CD14-positive monocyte (primary cell): ENCODE measurements around the gene DENND6A. TPM values are rescaled to one million over a fixed set of nuclear protein-coding genes. Genes with fewer than 3 reads are reported as not detected.

Experiments
- DNase-seq, 3 donors: peaks; one replicate each; pipeline ENCODE4 v3.0.0-alpha.2; 2011 to 2022
- H2AFZ ChIP-seq: 2 replicates; pipeline ENCODE4 v1.6.0; 2012; ENCODE audit warnings: mild to moderate bottlenecking, low read depth, low read length, inconsistent platforms; ENCODE audit not compliant: insufficient read depth, poor library complexity, severe bottlenecking
- H3K27ac ChIP-seq, 2 donors: 1 replicate in 1 of 2; 2 replicates in 1 of 2; pipeline ENCODE4 v1.5.1; 2012 to 2013; ENCODE audit warnings: low read length in 2 of 2, control low read depth in 1 of 2, inconsistent platforms in 1 of 2, low read depth in 1 of 2, mild to moderate bottlenecking in 1 of 2
- H3K27me3 ChIP-seq, 2 donors: one replicate each; pipeline versions ENCODE4 v1.6.0 to v1.6.1; 2011 to 2013; ENCODE audit warnings: low read length in 2 of 2; ENCODE audit not compliant: control insufficient read depth in 2 of 2, insufficient read depth in 2 of 2
- H3K36me3 ChIP-seq, 2 donors: replicated peaks in 1 of 2; 1 replicate in 1 of 2; 2 replicates in 1 of 2; pipeline versions ENCODE4 v1.5.1 to v1.6.1; 2012 to 2013; ENCODE audit warnings: low read length in 2 of 2, control low read depth in 1 of 2, inconsistent platforms in 1 of 2, mild to moderate bottlenecking in 1 of 2; ENCODE audit not compliant: insufficient read depth in 2 of 2, control insufficient read depth in 1 of 2
- H3K4me1 ChIP-seq, 2 donors: 1 replicate in 1 of 2; 2 replicates in 1 of 2; pipeline versions ENCODE4 v1.5.1 to v1.6.1; 2012 to 2013; ENCODE audit warnings: low read length in 2 of 2, control low read depth in 1 of 2, inconsistent platforms in 1 of 2, mild to moderate bottlenecking in 1 of 2, moderate library complexity in 1 of 2; ENCODE audit not compliant: insufficient read depth in 2 of 2, control insufficient read depth in 1 of 2
- H3K4me2 ChIP-seq: replicated peaks from 2 replicates; pipeline ENCODE3; 2012; ENCODE audit warnings: low read length, moderate library complexity, mild to moderate bottlenecking; ENCODE audit not compliant: poor library complexity, severe bottlenecking; ENCODE audit errors: extremely low read depth
- H3K4me3 ChIP-seq, 3 experiments: fragments of 200-600 bp in 1 of 3; sonication (generic) in 1 of 3; replicated peaks in 1 of 3; 1 replicate in 2 of 3; 2 replicates in 1 of 3; pipeline ENCODE4 v1.5.1; 2011 to 2013; ENCODE audit warnings: low read length in 3 of 3, mild to moderate bottlenecking in 3 of 3, control low read depth in 2 of 3, low read depth in 2 of 3, inconsistent platforms in 1 of 3, moderate library complexity in 1 of 3
- H3K79me2 ChIP-seq: 2 replicates; pipeline ENCODE4 v1.6.0; 2012; ENCODE audit warnings: mild to moderate bottlenecking, control low read depth, inconsistent platforms, low read length, moderate library complexity; ENCODE audit not compliant: insufficient read depth
- H3K9ac ChIP-seq: 2 replicates; pipeline ENCODE4 v1.6.0; 2017; ENCODE audit warnings: low read length, mild to moderate bottlenecking; ENCODE audit not compliant: insufficient read depth, poor library complexity, severe bottlenecking
- H3K9me3 ChIP-seq, 2 donors: replicated peaks in 1 of 2; 1 replicate in 1 of 2; 2 replicates in 1 of 2; pipeline versions ENCODE4 v1.5.1 to v1.6.1; 2012 to 2013; ENCODE audit warnings: low read length in 2 of 2, control low read depth in 1 of 2; ENCODE audit not compliant: control insufficient read depth in 1 of 2, insufficient read depth in 1 of 2
- H4K20me1 ChIP-seq: 2 replicates; pipeline ENCODE4 v1.6.0; 2012; ENCODE audit warnings: mild to moderate bottlenecking, low read length, control low read depth, moderate library complexity; ENCODE audit not compliant: insufficient read depth
- H3K27ac Mint-ChIP-seq, 7 donors: one replicate each; pipeline ENCODE4 v1.8.0; 2020; ENCODE audit warnings: mild to moderate bottlenecking in 7 of 7, mixed read lengths in 7 of 7, moderate library complexity in 6 of 7, inconsistent platforms in 2 of 7
- H3K27me3 Mint-ChIP-seq, 3 donors: one replicate each; pipeline ENCODE4 v1.8.0; 2021 to 2022; ENCODE audit warnings: low read depth in 3 of 3, mild to moderate bottlenecking in 3 of 3, mixed read lengths in 3 of 3, moderate library complexity in 3 of 3, inconsistent platforms in 1 of 3
- H3K36me3 Mint-ChIP-seq, 2 donors: one replicate each; pipeline ENCODE4 v1.8.0; 2020; ENCODE audit warnings: mixed read lengths in 2 of 2, inconsistent platforms in 1 of 2, mild to moderate bottlenecking in 1 of 2
- H3K4me1 Mint-ChIP-seq: one replicate; pipeline ENCODE4 v1.8.0; 2020; ENCODE audit warnings: mild to moderate bottlenecking, mixed read lengths
- H3K4me3 Mint-ChIP-seq, 2 donors: one replicate each; pipeline ENCODE4 v1.8.0; 2020; ENCODE audit warnings: mild to moderate bottlenecking in 2 of 2, mixed read lengths in 2 of 2, moderate library complexity in 1 of 2
- H3K9me3 Mint-ChIP-seq, 7 donors: one replicate each; pipeline ENCODE4 v1.8.0; 2020 to 2022; ENCODE audit warnings: mixed read lengths in 7 of 7, mild to moderate bottlenecking in 6 of 7, moderate library complexity in 6 of 7, inconsistent platforms in 2 of 7
- CTCF ChIP-seq: fragments of 200-600 bp; IDR thresholded peaks from one replicate; pipeline ENCODE4 v1.8.0; 2022; ENCODE audit warnings: antibody characterized with exemption, mild to moderate bottlenecking
- WGBS: methylation state at CpG from one replicate; pipeline ENCODE4 v1.1.5; 2013; ENCODE audit warnings: missing lambda C conversion rate; ENCODE audit not compliant: insufficient coverage; 5-methylcytosine and 5-hydroxymethylcytosine counted together
- intact Hi-C, 2 donors: fragments of 100-400 bp; cut with micrococcal nuclease; formaldehyde crosslinking; loops; one replicate each; pipeline versions ENCODE4 v1.15.0 to v1.15.1; 2023
- polyA plus RNA-seq, 3 donors: library from polyadenylated mRNA; depleted of rRNA in 1 of 3; unstranded in 2 of 3; stranded (reverse) in 1 of 3; fragments of 300-500 nt in 2 of 3; fragments of >200 nt in 1 of 3; fragmentation: Illumina TruSeq in 2 of 3; gene quantifications; 1 replicate in 2 of 3; 2 replicates in 1 of 3; pipeline ENCODE4 v1.2.3, GENCODE V29; 2012 to 2021

The DENND6A gene
- polyA plus RNA-seq, 3 donors, result 10.8 to 20.8 (median 15.4) TPM

- Mint-ChIP-seq H3K27me3 (peaks cover 0 to 3% (median 0%) of the 10 kb centered on the region in 3 donors), H3K9me3 (peaks cover 4 to 17% (median 12%) of the 10 kb centered on the region in 7 donors), H3K4me3 (no peak overlapping the region), H3K36me3 (peaks cover 31 to 55% of the 10 kb centered on the region in 2 donors), H3K27ac (no peak overlapping the region), H3K4me1 (no peaks in the 10 kb centered on the region)
- no peaks in the 10 kb centered on the region for H3K27me3 ChIP-seq
- no peak overlapping the region for H3K4me2 ChIP-seq
- no peak for DNase-seq
- no peaks in the 10 kb centered on the region for H3K79me2 ChIP-seq
- intact Hi-C loops, result no loop called here
- H3K4me3 ChIP-seq, result no peak overlapping the region
- no peak overlapping the region for H3K27ac ChIP-seq
- no peaks in the 10 kb centered on the region for H3K4me1 ChIP-seq
- no peak for TF ChIP-seq CTCF
- H2AFZ ChIP-seq, result no peak overlapping the region
- no peaks in the 10 kb centered on the region for H4K20me1 ChIP-seq
- H3K36me3 ChIP-seq, result peaks cover 0 to 3% of the 10 kb centered on the region in 2 donors
- H3K9me3 ChIP-seq, result no peaks in the 10 kb centered on the region
- H3K9ac ChIP-seq, result no peak overlapping the region
Measured at GRCh38 chr3:57605683-57606082, 87.2 kb downstream of the DENND6A start.

GRCh38 chr3:57604971-57605370 lies 87.9 kb downstream of the DENND6A start:
- Mint-ChIP-seq H3K27me3 (peaks cover 0 to 3% (median 0%) of the 10 kb centered on the region in 3 donors), H3K4me3 (no peak overlapping the region), H3K9me3 (peaks cover 4 to 15% (median 8%) of the 10 kb centered on the region in 7 donors), H3K27ac (no peak overlapping the region), H3K4me1 (no peaks in the 10 kb centered on the region), H3K36me3 (peaks cover 30 to 48% of the 10 kb centered on the region in 2 donors)
- no peak for DNase-seq
- intact Hi-C loops, result no loop called here
- 94% methylated on average over 2 of the region's 2 CpGs for WGBS
- H3K27ac ChIP-seq, result no peak overlapping the region
- peaks cover 0 to 3% of the 10 kb centered on the region in 2 donors for H3K36me3 ChIP-seq
- H3K4me1 ChIP-seq, result no peaks in the 10 kb centered on the region
- H3K9me3 ChIP-seq, result no peaks in the 10 kb centered on the region
- H3K79me2 ChIP-seq, result no peaks in the 10 kb centered on the region
- no peak overlapping the region for H3K4me3 ChIP-seq
- no peak overlapping the region for H3K9ac ChIP-seq
- no peaks in the 10 kb centered on the region for H4K20me1 ChIP-seq
- no peak overlapping the region for H3K4me2 ChIP-seq
- H2AFZ ChIP-seq, result no peak overlapping the region
- H3K27me3 ChIP-seq, result no peaks in the 10 kb centered on the region
- no peak for TF ChIP-seq CTCF
